Measurements from ENCODE around the gene SLC6A19. TPM values are rescaled to one million over a fixed set of nuclear protein-coding genes. Genes with fewer than 3 reads are reported as not detected.

Gene SLC6A19
- total RNA-seq, 1 donor from 2014 or later = not detected

GRCh38 chr5:1218351-1219080 is 17.1 kb downstream of the SLC6A19 start:
- Mint-ChIP-seq H3K27ac (peak overlapping the region; percentile 57), H3K4me3 (no peak overlapping the region), H3K27me3 (ENCODE audit: insufficient read depth, low read depth) (peaks cover 10% of the 10 kb centered on the region), H3K9me3 (no peaks in the 10 kb centered on the region), H3K4me1 (peaks cover 2% of the 10 kb centered on the region), H3K36me3 (no peaks in the 10 kb centered on the region)
- Histone ChIP-seq H3K4me3 (no peak overlapping the region), H3K36me3 (no peaks in the 10 kb centered on the region), H3K4me1 (no peaks in the 10 kb centered on the region), H3K4me2 (no peak overlapping the region), H3K79me2 (ENCODE audit: low read depth) (no peaks in the 10 kb centered on the region), H3K27ac (no peak overlapping the region), H3K9me3 (ENCODE audit: low read depth) (no peaks in the 10 kb centered on the region), H2AFZ (replicated peaks) (no peak overlapping the region), H4K20me1 (ENCODE audit: low read depth) (no peaks in the 10 kb centered on the region), H3K27me3 (no peaks in the 10 kb centered on the region), H3F3A (ENCODE audit: low read depth) (peaks cover 6% of the 10 kb centered on the region), H3K9ac (no peak overlapping the region)
- TF ChIP-seq EZH2phosphoT487 (IDR thresholded peaks at IDR 0.05) = no peak
- TF ChIP-seq EZH2 (IDR thresholded peaks at IDR 0.05) = no peak
- TF ChIP-seq, protein P1, sequence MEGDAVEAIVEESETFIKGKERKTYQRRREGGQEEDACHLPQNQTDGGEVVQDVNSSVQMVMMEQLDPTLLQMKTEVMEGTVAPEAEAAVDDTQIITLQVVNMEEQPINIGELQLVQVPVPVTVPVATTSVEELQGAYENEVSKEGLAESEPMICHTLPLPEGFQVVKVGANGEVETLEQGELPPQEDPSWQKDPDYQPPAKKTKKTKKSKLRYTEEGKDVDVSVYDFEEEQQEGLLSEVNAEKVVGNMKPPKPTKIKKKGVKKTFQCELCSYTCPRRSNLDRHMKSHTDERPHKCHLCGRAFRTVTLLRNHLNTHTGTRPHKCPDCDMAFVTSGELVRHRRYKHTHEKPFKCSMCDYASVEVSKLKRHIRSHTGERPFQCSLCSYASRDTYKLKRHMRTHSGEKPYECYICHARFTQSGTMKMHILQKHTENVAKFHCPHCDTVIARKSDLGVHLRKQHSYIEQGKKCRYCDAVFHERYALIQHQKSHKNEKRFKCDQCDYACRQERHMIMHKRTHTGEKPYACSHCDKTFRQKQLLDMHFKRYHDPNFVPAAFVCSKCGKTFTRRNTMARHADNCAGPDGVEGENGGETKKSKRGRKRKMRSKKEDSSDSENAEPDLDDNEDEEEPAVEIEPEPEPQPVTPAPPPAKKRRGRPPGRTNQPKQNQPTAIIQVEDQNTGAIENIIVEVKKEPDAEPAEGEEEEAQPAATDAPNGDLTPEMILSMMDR (IDR thresholded peaks at IDR 0.05) = no peak
- no peak for DNase-seq (ENCODE audit: low spot score)

- Histone ChIP-seq H3K9me3 (ENCODE audit: low read depth) (no peaks in the 10 kb centered on the region), H3K27me3 (no peaks in the 10 kb centered on the region), H3K4me3 (no peak overlapping the region), H3K79me2 (ENCODE audit: low read depth) (no peaks in the 10 kb centered on the region), H3K36me3 (no peaks in the 10 kb centered on the region), H2AFZ (replicated peaks) (no peak overlapping the region), H3K9ac (no peak overlapping the region), H3F3A (ENCODE audit: low read depth) (peaks cover 6% of the 10 kb centered on the region), H3K27ac (no peak overlapping the region), H3K4me2 (no peak overlapping the region), H3K4me1 (no peaks in the 10 kb centered on the region), H4K20me1 (ENCODE audit: low read depth) (no peaks in the 10 kb centered on the region)
- no peak overlapping the region for H3K27ac Mint-ChIP-seq
- no peak overlapping the region for H3K4me3 Mint-ChIP-seq
- no peaks in the 10 kb centered on the region for H3K9me3 Mint-ChIP-seq
- peaks cover 10% of the 10 kb centered on the region for H3K27me3 Mint-ChIP-seq (ENCODE audit: insufficient read depth, low read depth)
- peaks cover 2% of the 10 kb centered on the region for H3K4me1 Mint-ChIP-seq
- H3K36me3 Mint-ChIP-seq = no peaks in the 10 kb centered on the region
- no peak for DNase-seq (ENCODE audit: low spot score)
- no peak for TF ChIP-seq EZH2phosphoT487 (IDR thresholded peaks at IDR 0.05)
- TF ChIP-seq EZH2 (IDR thresholded peaks at IDR 0.05) = no peak
- TF ChIP-seq, protein P1 (IDR thresholded peaks at IDR 0.05) = no peak
Observed at GRCh38 chr5:1219098-1219767, 17.8 kb downstream of the SLC6A19 start.

DNA sequence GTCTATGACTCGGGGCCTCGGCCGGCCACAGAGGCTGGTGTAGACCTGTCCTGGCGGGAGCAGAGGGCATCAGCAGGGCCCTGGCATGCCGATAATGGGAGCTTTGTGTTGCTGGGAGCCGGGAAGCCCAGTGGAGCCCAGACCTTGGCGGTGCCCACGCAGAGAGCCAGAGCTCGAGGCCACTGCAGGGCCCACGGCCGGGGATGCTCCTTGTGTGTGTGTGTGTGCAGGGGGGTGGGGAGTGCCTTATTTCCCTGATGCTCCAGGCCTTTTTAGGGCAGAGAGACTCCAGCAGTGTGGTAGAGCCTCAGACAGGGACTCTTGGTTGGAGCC is 18.3 kb downstream of the SLC6A19 start:
- H3K27me3 ChIP-seq = no peaks in the 10 kb centered on the region
- peaks cover 6% of the 10 kb centered on the region for H3F3A ChIP-seq (ENCODE audit: low read depth)
- Mint-ChIP-seq H3K27ac (no peak overlapping the region), H3K36me3 (no peaks in the 10 kb centered on the region), H3K4me1 (peaks cover 2% of the 10 kb centered on the region), H3K9me3 (no peaks in the 10 kb centered on the region), H3K27me3 (ENCODE audit: insufficient read depth, low read depth) (peaks cover 10% of the 10 kb centered on the region), H3K4me3 (no peak overlapping the region)
- no peaks in the 10 kb centered on the region for H3K9me3 ChIP-seq (ENCODE audit: low read depth)
- no peaks in the 10 kb centered on the region for H3K4me1 ChIP-seq
- no peak overlapping the region for H3K4me2 ChIP-seq
- H4K20me1 ChIP-seq (ENCODE audit: low read depth) = no peaks in the 10 kb centered on the region
- H3K9ac ChIP-seq = no peak overlapping the region
- H2AFZ ChIP-seq (replicated peaks) = no peak overlapping the region
- TF ChIP-seq EZH2phosphoT487 (IDR thresholded peaks at IDR 0.05) (no peak), EZH2 (IDR thresholded peaks at IDR 0.05) (no peak)
- TF ChIP-seq, protein P1 (IDR thresholded peaks at IDR 0.05) = no peak
- no peaks in the 10 kb centered on the region for H3K79me2 ChIP-seq (ENCODE audit: low read depth)
- H3K36me3 ChIP-seq = no peaks in the 10 kb centered on the region
- no peak overlapping the region for H3K4me3 ChIP-seq
- no peak overlapping the region for H3K27ac ChIP-seq
- no peak for DNase-seq (ENCODE audit: low spot score)

Measured in neural progenitor cell (in vitro differentiated cells).